HG03558 (cell line): ENCODE results near the gene FGA.

Source experiments
- ATAC-seq: cut with Tn5 transposase; IDR thresholded peaks from one replicate; pipeline ENCODE4 v1.9.1; 2021; ENCODE audit warnings: moderate number of reproducible peaks; ENCODE audit not compliant: unreplicated experiment; ENCODE audit errors: extremely low read depth

The FGA gene

DNA sequence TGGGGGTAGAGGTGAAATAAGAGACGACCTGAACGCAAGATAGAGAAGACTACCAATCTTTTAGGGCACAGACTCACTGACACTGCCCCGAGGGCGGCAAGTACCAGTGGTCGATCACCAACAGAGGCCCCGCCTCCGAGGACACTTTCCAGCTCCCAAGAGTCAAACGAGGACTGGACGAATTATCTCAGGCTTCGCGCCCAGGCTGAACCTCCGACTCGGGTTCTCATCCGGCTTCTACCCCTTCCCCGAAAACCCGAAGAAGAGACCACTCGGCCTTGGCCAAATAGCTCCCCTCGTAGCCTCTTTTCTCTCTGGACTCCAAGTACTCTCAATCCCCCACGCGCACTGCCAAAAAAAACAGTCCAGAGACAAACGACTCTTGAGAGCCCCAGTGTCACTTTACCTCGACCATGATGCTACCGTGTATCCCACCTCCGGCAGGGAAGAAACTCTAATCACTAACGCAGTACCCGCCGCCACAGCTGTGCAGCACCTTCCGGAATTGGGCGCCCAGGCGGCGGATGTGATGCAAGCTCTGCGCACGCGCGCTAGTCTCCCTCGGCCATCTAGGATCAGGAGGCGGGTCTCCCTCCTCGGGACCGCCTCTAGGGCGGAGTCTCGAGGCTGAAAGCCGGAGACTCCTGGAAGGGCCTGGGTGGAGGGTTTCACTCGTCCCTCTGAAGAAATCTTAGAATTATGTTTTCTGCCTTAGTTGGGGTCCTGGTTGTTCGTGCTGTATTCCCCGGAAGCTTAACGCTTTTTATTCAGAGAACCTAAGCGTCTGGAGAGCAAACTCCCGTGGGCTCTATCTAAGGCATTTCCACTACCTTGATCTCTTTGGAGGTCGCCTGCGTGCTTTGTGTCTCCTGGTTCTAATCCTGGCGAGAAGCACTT lies 40.4 kb downstream of the FGA start, which contains the start of gene PLRG1:
TSS of gene PLRG1 (minus strand) at position 507 of the 897 bp plus-strand sequence. CDS start at position 415, 92 bp downstream.
- ATAC-seq: peak; percentile 96

DNA sequence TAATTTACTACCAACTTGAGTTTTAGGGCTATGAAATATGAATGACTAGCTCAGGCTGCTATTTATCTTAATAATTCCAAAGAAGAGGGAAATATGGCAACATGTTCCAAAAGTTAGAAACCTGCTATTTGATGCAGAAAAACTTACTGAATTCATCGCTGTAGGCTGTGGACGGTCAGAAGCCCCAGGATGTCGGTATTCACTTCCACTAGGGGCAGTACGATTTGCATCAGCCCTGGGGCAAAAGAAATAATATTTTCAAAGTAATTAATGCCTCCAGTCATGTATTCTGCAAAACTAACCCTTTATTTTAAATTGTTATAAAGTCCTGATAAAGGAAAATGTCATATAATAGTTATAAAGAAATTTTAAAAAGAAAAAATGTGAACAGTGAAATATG lies 44.9 kb downstream of the FGA start:
- ATAC-seq: no peak

DNA sequence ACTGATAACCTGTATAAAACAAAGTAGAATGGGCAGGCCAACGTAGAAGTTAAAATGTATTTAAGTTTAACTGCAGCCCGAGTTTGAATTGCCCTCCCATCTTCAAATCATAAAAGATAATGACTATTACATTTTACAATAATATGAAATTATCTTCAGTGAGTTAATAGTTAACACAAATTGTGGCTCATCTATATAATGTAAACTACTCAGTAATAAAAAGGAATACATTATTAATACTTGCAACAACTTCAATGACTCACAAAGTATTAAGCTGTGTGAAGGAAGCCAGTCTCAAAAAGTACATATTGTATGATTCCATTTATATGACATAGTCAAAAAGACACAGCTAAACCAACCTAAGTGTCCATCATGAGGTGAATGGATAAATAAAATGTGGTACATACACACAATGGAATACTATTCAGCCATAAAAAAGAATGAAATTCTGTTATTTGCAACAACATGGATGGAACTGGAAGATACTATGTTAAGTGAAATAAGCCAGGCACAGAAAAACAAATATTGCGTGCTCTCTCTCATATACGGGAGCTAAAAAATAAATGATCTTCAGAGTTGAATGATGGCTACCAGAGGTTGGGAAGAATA lies 48.2 kb downstream of the FGA start:
- no peak for ATAC-seq
